Spinal cord (tissue), 10 donors: ENCODE results near the gene PLXNB1. TPM values are rescaled to one million over a fixed set of nuclear protein-coding genes. Genes with fewer than 3 reads are reported as not detected.

Experiments used
- DNase-seq, 6 donors: peaks; one replicate each; pipeline versions ENCODE4 v3.0.0 to v3.0.0-alpha.2; 2013 to 2015; ENCODE audit warnings: low spot score in 6 of 6, low read depth in 4 of 6
- H3K27ac ChIP-seq: one replicate; pipeline ENCODE4 v1.5.1; 2013; ENCODE audit warnings: low read depth, low read length, control low read depth
- H3K27me3 ChIP-seq: one replicate; pipeline ENCODE4 v1.6.1; 2013; ENCODE audit warnings: low read length; ENCODE audit not compliant: control insufficient read depth, insufficient read depth
- H3K36me3 ChIP-seq: one replicate; pipeline ENCODE4 v1.6.1; 2013; ENCODE audit warnings: low read length; ENCODE audit not compliant: control insufficient read depth, insufficient read depth
- H3K4me1 ChIP-seq: one replicate; pipeline ENCODE4 v1.6.1; 2013; ENCODE audit warnings: low read length; ENCODE audit not compliant: control insufficient read depth, insufficient read depth
- H3K4me3 ChIP-seq: one replicate; pipeline ENCODE4 v1.5.1; 2013; ENCODE audit warnings: low read depth, low read length, control low read depth
- H3K9me3 ChIP-seq: one replicate; pipeline ENCODE4 v1.6.1; 2013; ENCODE audit warnings: low read length; ENCODE audit not compliant: control insufficient read depth, insufficient read depth
- WGBS: methylation state at CpG from one replicate; pipeline ENCODE4 v1.1.5; 2013; ENCODE audit warnings: missing lambda C conversion rate; ENCODE audit not compliant: insufficient coverage; 5-methylcytosine and 5-hydroxymethylcytosine counted together
- polyA plus RNA-seq, 2 donors: library from polyadenylated mRNA; unstranded; fragments of 120-200 nt; gene quantifications; one replicate each; pipeline ENCODE4 v1.2.1, GENCODE V29; 2013; ENCODE audit not compliant: insufficient read length in 2 of 2
- total RNA-seq, 2 donors: library from RNA; depleted of rRNA in 1 of 2; stranded (reverse); fragments of 120-200 nt in 1 of 2; fragments of >200 nt in 1 of 2; gene quantifications; one replicate each; pipeline versions ENCODE4 v1.2.3 to v1.2.4, GENCODE V29; 2013 to 2014
- donor health status: healthy.

The PLXNB1 gene
- total and polyA plus RNA-seq, 4 donors = 37.6 to 133 (median 96.7) TPM

DNA sequence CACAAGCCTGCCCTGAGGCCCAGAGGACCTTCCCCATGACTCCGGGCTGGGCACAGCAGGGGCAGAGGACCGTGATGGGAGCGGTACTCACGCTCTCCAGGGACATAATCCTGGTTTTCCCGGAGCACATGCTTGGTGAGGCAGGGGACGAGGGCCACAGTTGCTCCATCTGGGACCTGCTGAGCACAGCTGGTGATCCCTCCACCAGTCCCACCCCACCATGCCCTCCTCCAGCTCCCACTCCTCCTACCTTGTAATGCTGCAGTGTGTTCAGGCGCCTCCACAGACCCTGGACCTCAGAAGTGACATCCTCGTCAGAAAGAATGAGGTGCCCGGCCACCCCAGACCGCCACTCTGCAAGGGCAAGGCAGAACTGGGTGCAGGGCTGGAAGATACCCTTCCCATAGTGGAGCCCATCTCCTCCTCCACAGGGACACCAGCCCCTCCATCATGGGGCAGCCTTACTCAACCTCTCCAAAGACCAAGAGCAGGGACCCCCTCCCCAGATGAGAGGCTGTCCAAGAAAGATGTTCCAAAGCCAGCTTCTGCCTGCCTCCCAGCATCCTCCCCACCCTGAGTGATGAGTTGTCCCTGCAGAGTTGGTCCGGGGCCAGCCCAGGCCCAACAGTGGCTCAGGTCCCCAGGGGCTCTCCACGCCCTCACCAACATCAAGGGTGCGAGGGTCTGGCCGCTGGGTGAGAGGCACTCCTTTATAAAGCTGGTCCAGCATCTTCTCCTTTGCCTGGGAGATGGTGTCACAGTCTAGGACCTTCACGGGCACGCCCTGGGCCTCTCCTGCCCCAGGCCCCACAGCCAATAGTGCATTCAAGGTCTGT is 19.5 kb downstream of the PLXNB1 start:
- Histone ChIP-seq H3K9me3 (no peaks in the 10 kb centered on the region), H3K27me3 (no peaks in the 10 kb centered on the region), H3K36me3 (peaks cover 99% of the 10 kb centered on the region), H3K4me1 (no peaks in the 10 kb centered on the region), H3K27ac (no peak overlapping the region), H3K4me3 (no peak overlapping the region)
- WGBS = 96% methylated on average over 16 of the region's 16 CpGs
- no peak for DNase-seq

DNA sequence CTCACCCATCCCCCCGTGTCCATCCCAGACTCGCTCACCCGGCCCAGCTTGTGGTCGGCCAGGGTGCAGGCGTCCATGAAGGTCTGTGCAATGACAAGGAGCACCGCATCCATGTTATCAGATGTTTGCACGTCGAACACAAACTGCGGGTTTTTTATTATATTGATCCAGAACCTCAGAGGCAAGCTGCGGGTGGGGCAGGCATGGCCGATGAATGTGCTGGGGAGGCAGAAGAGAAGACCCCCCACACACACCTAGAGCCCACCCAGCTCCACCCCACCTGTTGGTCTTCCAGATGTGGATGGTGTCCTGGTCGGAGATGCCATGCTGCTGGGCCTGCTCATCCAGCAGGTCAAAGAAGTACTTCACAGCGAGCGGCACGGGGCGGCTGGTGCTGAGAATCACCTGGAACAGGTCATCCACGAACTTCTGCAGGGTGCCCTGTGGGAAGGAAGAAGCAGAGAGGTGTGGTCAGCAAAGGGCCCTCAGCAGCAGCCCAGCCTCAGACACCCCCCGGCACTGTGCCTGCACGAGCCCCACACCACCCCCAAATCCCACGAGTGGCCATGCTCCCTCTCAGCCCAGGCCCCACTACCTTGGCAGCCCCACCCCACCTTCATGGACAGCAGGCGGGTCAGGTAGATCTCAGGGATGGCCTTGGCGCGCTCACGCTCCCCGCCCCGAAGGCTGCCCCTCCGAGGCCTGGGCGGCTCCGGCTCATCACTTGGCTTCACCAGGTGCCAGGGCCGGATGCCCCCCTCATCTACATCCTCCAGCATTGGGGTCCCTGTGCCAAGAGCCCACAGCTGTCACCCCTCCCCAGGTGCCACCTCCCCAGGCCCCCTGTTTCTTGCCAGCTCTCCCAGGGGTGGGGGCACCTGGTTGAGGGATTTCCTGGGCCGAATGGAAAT is 20.3 kb downstream of the PLXNB1 start:
- 96% methylated on average over 22 of the region's 31 CpGs for WGBS
- Histone ChIP-seq H3K36me3 (peaks cover 99% of the 10 kb centered on the region), H3K4me1 (no peaks in the 10 kb centered on the region), H3K27me3 (no peaks in the 10 kb centered on the region), H3K4me3 (no peak overlapping the region), H3K27ac (no peak overlapping the region), H3K9me3 (no peaks in the 10 kb centered on the region)
- DNase-seq = no peak

DNA sequence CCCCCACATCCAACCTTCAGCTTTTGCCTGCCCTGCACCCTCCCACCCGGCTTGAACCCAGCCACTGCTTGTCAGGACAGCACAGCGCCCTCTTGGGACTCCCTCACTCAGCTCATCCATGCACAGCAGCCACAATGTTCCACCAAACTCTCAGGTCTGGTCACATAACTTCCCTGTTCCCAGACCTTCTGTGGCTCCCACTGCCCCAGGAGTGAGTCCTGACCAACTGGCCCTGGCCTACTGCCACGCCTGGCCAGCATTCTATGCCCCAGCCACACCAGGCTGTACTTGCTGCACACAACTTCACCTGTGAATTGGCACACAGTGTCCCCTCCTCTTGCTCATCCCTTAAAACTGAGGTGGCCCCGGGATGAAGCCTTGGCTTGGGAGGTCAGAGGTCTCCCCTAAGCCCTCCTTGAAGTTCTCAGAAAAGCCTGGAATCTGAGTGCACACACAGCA is 21.0 kb downstream of the PLXNB1 start:
- Histone ChIP-seq H3K27ac (no peak overlapping the region), H3K36me3 (peaks cover 99% of the 10 kb centered on the region), H3K4me1 (no peaks in the 10 kb centered on the region), H3K9me3 (no peaks in the 10 kb centered on the region), H3K4me3 (no peak overlapping the region), H3K27me3 (no peaks in the 10 kb centered on the region)
- no peak for DNase-seq
- 90% methylated on average over 4 of the region's 4 CpGs for WGBS

DNA sequence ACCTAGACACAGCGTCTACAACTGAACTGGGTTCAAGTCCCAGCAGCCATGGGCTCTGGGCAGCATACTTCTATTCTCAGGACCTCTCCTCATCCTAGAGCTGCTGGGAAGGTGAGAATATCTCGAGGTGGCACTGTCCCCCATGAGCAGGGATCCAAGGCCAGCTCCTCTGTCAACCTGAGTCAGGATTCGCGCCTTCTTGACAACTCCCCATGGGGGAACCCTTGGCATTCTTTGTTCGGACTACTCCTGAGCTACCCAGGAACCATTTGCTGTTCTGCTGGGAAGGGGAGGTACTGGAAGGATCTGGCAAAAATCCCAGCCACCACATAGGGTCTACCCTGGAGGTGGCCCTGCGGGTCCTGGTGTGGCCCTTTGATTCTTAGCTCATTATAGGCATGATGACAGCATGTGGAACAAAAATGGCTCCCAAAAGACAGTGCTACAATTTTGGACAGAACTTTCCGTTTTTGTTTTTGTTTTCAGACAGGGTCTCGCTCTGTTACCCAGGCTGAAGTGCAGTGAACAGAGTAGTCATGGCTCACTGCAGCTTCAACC is 22.3 kb downstream of the PLXNB1 start:
- H3K36me3 ChIP-seq = peaks cover 98% of the 10 kb centered on the region
- DNase-seq = no peak
- WGBS = 96% methylated on average over 5 of the region's 8 CpGs

DNA sequence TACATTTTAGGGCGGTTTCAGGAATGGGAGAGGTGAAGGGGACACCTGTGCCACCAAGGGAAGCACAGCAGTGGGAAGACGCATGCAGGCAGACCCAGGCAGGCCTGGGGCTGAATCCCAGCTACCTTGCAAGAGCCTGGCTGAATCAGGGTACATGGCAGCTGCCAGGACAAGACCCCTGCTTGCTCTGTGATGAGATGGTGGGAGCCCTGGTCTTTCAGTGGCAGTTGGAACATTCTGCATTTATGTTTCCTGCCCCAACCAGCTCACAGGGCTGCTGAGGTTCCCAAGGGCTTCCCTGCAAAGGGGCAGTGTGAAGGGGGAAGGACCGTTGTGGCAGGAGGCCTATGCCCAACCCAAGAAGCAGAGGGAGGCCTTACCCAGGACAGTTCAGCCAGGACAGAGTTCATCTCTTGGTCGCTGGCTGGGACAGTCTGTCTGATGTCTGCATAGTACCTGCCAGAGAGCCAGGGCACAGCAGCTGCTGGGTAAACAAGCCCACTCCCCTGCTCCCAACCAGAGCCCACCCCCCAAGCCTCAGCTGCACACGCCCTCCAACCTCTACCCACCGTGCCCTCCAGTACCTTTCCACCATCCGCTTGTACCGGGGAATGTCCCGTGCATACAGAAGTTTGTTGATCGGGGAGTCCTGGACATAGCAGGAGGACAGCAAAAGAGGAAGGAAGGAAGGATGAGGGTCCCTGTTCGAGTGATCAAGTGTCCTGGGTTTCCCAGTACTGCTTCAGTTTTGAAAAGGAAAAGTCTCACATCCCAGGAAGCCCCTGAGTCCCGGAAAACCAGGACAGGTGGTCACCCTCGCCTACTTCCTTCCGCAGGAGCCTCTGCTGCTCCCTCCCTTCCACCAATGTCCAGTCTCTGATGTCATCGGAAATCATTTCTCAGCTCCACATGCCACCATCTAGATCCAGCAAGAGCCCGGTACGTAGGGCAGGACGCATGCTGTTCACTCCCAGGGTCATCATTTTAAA is 23.1 kb downstream of the PLXNB1 start:
- Histone ChIP-seq H3K36me3 (peaks cover 94% of the 10 kb centered on the region), H3K27ac (no peak overlapping the region), H3K4me1 (no peaks in the 10 kb centered on the region), H3K4me3 (no peak overlapping the region), H3K9me3 (no peaks in the 10 kb centered on the region), H3K27me3 (no peaks in the 10 kb centered on the region)
- WGBS = 92% methylated on average over 13 of the region's 18 CpGs
- no peak for DNase-seq

More for the DNA sequence above, 22.3 kb downstream of the PLXNB1 start:
- Histone ChIP-seq H3K4me3 (no peak overlapping the region), H3K27me3 (no peaks in the 10 kb centered on the region), H3K27ac (no peak overlapping the region), H3K9me3 (no peaks in the 10 kb centered on the region), H3K4me1 (no peaks in the 10 kb centered on the region)

DNA sequence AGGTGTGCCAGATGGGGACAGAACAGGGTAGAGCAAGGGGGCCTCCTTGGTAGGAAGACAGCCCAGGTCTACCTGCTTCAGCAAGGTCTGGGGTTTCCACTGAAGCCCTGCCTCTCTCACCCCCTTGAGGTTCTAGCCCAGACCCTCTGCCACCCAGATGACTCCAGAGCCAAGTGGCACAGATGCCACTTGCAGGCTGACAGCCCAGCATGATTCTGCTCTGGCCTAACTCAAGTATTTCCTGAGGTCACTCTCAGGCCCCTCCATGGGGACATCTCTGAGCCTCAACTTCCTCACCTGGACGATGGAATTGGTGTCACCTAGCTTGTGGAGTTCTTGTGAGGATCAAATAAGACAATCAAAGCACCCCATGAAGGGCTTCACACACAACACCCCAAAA is 23.9 kb downstream of the PLXNB1 start:
- Histone ChIP-seq H3K27ac (no peak overlapping the region), H3K9me3 (no peaks in the 10 kb centered on the region), H3K4me3 (no peak overlapping the region), H3K4me1 (no peaks in the 10 kb centered on the region), H3K36me3 (peaks cover 93% of the 10 kb centered on the region), H3K27me3 (no peaks in the 10 kb centered on the region)
- DNase-seq = no peak
- WGBS = no CpG with 5 or more reads among the region's 1 CpG

DNA sequence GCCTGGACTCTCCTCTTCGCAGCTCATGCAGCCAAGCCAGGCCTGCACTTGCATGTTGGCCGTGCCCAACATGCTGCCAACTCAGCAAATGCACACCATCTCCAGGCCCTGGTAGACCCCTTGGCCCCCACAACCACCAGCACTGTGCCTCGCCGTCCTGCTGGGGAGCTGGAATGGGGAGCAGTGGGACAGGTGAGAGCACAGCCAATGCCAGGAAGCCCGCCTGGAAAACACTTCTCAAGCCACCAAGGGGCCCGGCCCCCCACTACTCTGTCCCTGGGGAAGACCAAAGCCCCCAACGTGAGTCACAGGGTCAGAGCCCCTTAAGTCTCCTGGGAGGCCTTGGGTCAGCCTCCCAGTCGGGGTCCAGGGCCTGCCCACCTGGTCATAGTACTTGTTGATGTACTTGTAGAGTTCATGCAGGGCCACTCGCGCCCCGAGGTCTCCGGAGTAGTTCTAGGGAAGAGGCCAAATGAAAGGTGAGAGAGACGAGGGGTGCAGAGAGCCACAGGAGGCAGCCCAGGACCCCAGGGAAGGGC is 24.5 kb downstream of the PLXNB1 start:
- Histone ChIP-seq H3K27ac (no peak overlapping the region), H3K4me1 (no peaks in the 10 kb centered on the region), H3K36me3 (peaks cover 87% of the 10 kb centered on the region), H3K4me3 (no peak overlapping the region), H3K9me3 (no peaks in the 10 kb centered on the region), H3K27me3 (no peaks in the 10 kb centered on the region)
- WGBS = 97% methylated on average over 13 of the region's 13 CpGs
- DNase-seq = no peak

DNA sequence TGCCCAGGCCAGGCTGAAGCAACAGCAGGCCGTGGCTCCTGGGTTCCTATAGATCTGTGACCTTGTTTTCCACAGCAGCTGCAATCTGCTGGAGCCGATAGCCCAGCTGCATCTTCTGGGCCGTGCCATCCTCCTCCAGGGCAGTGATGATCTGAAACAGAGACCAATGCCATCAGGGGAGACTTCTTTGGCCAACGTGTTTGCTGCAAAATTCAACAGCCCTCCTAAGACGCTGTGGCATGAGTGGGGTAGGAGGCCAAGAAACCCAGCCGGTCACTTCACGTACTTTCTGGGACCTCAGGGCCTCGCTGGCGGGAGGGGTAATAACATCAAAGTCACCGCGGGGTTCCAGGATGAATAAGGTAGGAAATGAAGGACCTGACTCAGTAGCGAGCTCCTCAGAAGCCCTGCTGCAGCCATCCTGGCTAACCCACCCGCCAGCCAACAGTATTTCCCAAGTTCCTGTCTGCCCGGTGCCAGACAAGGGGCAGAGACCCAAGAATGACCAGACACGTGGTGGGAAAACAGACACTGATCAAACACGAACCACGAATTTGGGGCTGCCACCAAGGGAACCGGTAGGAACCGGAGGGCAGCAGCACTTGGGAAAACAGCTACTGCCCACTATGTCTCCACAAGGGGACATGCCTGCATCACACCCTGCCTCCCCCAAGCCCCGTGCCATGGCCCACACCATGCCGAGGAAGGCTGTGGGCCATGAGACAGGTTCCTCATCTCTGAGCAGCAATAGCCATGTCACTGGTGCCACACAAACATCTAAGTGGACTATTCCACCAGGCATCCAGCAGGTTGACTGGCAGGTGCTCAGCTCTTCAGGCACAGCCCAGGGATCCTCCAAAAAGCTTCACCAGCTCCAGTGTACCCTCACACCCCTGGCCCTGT is 25.2 kb downstream of the PLXNB1 start:
- Histone ChIP-seq H3K36me3 (peaks cover 80% of the 10 kb centered on the region), H3K27me3 (no peaks in the 10 kb centered on the region), H3K4me3 (no peak overlapping the region), H3K27ac (no peak overlapping the region), H3K4me1 (no peaks in the 10 kb centered on the region), H3K9me3 (no peaks in the 10 kb centered on the region)
- WGBS = 92% methylated on average over 21 of the region's 21 CpGs
- no peak for DNase-seq
